Measurements from ENCODE around the gene ATP1A3.
A peak's percentile ranks its signal among the peaks of the same experiment; 100 is the strongest.

- no peak for TF ChIP-seq TAF1 (IDR thresholded peaks at IDR 0.05; ENCODE audit: low read depth)
- TF ChIP-seq EP300 (conservative IDR thresholded peaks at IDR 0.05; ENCODE audit: poor library complexity, severe bottlenecking): no peak
- TF ChIP-seq POLR2AphosphoS5 (IDR thresholded peaks at IDR 0.05): no peak
- peak; percentile 85 for TF ChIP-seq CTCF (IDR thresholded peaks at IDR 0.05; ENCODE audit: poor library complexity, severe bottlenecking)
- no peak for TF ChIP-seq EZH2 (IDR thresholded peaks at IDR 0.05; ENCODE audit: borderline replicate concordance, insufficient read depth, low read length, poor library complexity, severe bottlenecking)
- peak; percentile 66 for TF ChIP-seq SMC3 (conservative IDR thresholded peaks at IDR 0.05; ENCODE audit: poor library complexity)
- TF ChIP-seq REST (IDR thresholded peaks at IDR 0.05; ENCODE audit: borderline replicate concordance): no peak
- no peak for TF ChIP-seq MXI1 (conservative IDR thresholded peaks at IDR 0.05; ENCODE audit: poor library complexity, severe bottlenecking)
- TF ChIP-seq RAD21 (conservative IDR thresholded peaks at IDR 0.05): peak; percentile 66
Measured at GRCh38 chr19:41934849-41935374, 59.1 kb downstream of the ATP1A3 start.
